K562 (cell line): ENCODE data around the gene KIF17. TPM values are rescaled to one million over a fixed set of nuclear protein-coding genes. Genes with fewer than 3 reads are reported as not detected.

ENCODE experiments used
- BMI1 ChIP-seq: fragments of 150-350 bp; IDR thresholded peaks from 2 replicates; pipeline ENCODE4 v1.6.1; 2014; ENCODE audit warnings: low read length
- MED1 ChIP-seq: sonication (generic); formaldehyde crosslinking; IDR thresholded peaks from 2 replicates; pipeline ENCODE4 v1.8.1; 2023; ENCODE audit warnings: missing genetic modification reagents, borderline replicate concordance
- MXI1 ChIP-seq: IDR thresholded peaks from 2 replicates; pipeline ENCODE4 v1.6.1; 2011; ENCODE audit warnings: low read depth, mild to moderate bottlenecking, improper control_type of control experiment, low read length
- PHF20 ChIP-seq: fragments of 450-650 bp; IDR thresholded peaks from 2 replicates; pipeline ENCODE4 v1.6.1; 2018; ENCODE audit not compliant: partially characterized antibody
- SAP30 ChIP-seq: fragments of 200-600 bp; sonication (generic); IDR thresholded peaks from 2 replicates; pipeline ENCODE4 v1.6.1; 2012; ENCODE audit warnings: borderline replicate concordance, low read depth, mild to moderate bottlenecking, moderate library complexity, low read length, control low read depth, inconsistent platforms; ENCODE audit not compliant: insufficient read depth, poor library complexity, severe bottlenecking
- SMAD2 ChIP-seq: fragments of 150-350 bp; IDR thresholded peaks from 2 replicates; pipeline ENCODE4 v1.6.1; 2014; ENCODE audit warnings: low read depth, mild to moderate bottlenecking, low read length
- SNIP1 ChIP-seq: fragments of 450-650 bp; IDR thresholded peaks from 2 replicates; pipeline ENCODE4 v1.7.1; 2017; ENCODE audit warnings: low read depth, mild to moderate bottlenecking
- TEAD1 ChIP-seq, 2 experiments: fragments of 450-650 bp in 1 of 2; sonication (generic) in 1 of 2; formaldehyde crosslinking; IDR thresholded peaks; 2 replicates each; pipeline versions ENCODE4 v1.4.0 to v1.8.0; 2020 to 2022; ENCODE audit warnings: mild to moderate bottlenecking in 2 of 2, missing genetic modification reagents in 1 of 2
- ZNF134 ChIP-seq: fragments of 250-450 bp; sonication (Bioruptor Pico); conservative IDR thresholded peaks from 2 replicates; pipeline ENCODE4 v1.4.0; 2020
- polyA plus RNA-seq, 8 experiments: library from polyadenylated mRNA; depleted of rRNA in 4 of 8; stranded (reverse) in 5 of 8; unstranded in 3 of 8; fragments of >200 nt; fragmentation: Nextera tagmentation in 2 of 8; fragmentation: Illumina TruSeq in 1 of 8; extraction: Ambion mirVana in 2 of 8; extraction: Trizol in 1 of 8; gene quantifications; 2 replicates each; pipeline versions ENCODE4 v1.2.1 to v1.2.3, GENCODE V29; 2011 to 2014; ENCODE audit warnings: inconsistent platforms in 1 of 8, missing spikeins in 1 of 8
- total RNA-seq, 7 experiments: library from RNA; depleted of rRNA in 6 of 7; stranded (reverse); fragments of >200 nt in 6 of 7; fragmentation: Illumina TruSeq in 2 of 7; extraction: Trizol in 2 of 7; gene quantifications; 2 replicates each; pipeline versions ENCODE4 v1.2.1 to v1.2.3, GENCODE V29; 2011 to 2021; ENCODE audit warnings: low replicate concordance in 1 of 7
- TF ChIP-seq, protein P1 (sequence below): fragments of 250-450 bp; sonication (Bioruptor Pico); IDR thresholded peaks from 2 replicates; pipeline ENCODE4 v1.8.0; 2021; ENCODE audit warnings: moderate library complexity, mild to moderate bottlenecking, inconsistent platforms
- TF ChIP-seq, protein P2 (sequence below): sonication (generic); formaldehyde crosslinking; IDR thresholded peaks from 2 replicates; pipeline ENCODE4 v1.9.0; 2022; ENCODE audit warnings: mild to moderate bottlenecking, missing genetic modification reagents
- TF ChIP-seq, protein P3 (sequence below), 2 experiments: fragments of 450-650 bp; IDR thresholded peaks; 2 replicates each; pipeline ENCODE4 v1.6.1; 2018; ENCODE audit warnings: mild to moderate bottlenecking in 2 of 2, low read depth in 1 of 2; ENCODE audit not compliant: partially characterized antibody in 2 of 2
- TF ChIP-seq, protein P4 (sequence below): IDR thresholded peaks from 3 replicates; pipeline ENCODE4 v1.6.1; 2011; ENCODE audit warnings: borderline replicate concordance, mild to moderate bottlenecking, moderate library complexity; ENCODE audit not compliant: insufficient read length; ENCODE audit errors: extremely low read depth

Gene KIF17
- total and polyA plus RNA-seq, 9 of the 15 experiments (the other 6 are each of a cell fraction or from before 2014, with no cell fraction given): 0.04 to 0.47 (median 0.18) TPM; not detected in 5

DNA sequence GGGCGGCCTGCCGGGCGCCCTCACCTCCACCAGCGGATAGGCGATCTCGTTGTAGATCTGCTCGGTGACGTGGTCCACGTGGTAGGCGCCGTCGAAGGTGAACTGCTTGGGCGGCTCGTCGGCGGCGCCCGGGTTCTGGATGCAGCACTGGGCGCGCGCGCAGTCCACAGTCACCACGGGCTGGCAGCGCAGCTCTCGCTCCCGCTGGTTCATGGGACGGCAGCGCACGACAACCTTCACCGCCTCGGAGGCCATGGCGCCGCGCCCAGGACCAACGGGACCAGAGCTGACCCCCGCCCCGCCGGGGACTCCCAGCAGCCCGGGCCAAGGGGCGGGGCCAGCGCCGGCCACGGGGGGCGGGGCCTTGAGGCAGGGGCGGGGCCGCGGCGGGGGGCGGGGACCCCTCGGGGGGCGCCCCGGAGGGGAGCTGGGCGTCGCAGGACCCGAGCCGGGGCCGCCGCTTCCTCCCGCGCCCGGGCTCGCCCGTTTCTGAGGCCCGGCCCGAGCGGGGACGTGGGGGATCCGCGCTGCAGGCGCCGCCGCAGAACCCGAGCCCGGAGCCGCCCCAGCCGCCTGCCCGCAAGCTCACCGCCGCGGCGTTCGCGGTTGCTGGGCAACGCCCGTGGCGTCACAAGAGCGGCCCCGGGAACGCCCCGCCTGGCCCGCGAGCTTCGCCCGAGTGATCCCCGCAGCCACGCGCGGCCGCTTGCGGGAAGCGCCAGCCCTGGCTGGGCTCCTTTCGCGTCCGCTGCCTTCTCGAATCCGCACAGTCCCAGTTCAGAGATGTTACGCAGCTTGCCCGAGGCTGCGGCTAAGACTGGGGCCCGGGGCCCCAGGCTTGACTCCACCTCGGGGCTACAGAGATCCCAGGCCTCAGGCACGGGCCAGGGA lies at the start of gene KIF17 (continued):
- TF ChIP-seq, protein P1, sequence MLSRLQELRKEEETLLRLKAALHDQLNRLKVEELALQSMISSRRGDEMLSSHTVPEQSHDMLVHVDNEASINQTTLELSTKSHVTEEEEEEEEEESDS (CRISPR knock-in tag): no peak
- TF ChIP-seq MED1 (no peak), BMI1 (no peak), SAP30 (peak; percentile 87), MXI1 (peak; percentile 32; the same call in 1 of the 2 replicates), TEAD1 (CRISPR knock-in tag; IDR thresholded peaks at IDR 0.05) (0 out of 4 replicates have a peak, but pooled peaks of 1 of the 2 experiments have one; percentile 19), SNIP1 (no peak), PHF20 (no peak), ZNF134 (CRISPR knock-in tag) (no peak), SMAD2 (no peak)
- TF ChIP-seq, protein P2, sequence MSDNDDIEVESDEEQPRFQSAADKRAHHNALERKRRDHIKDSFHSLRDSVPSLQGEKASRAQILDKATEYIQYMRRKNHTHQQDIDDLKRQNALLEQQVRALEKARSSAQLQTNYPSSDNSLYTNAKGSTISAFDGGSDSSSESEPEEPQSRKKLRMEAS (CRISPR knock-in tag): peak; percentile 26
- TF ChIP-seq, protein P3, sequence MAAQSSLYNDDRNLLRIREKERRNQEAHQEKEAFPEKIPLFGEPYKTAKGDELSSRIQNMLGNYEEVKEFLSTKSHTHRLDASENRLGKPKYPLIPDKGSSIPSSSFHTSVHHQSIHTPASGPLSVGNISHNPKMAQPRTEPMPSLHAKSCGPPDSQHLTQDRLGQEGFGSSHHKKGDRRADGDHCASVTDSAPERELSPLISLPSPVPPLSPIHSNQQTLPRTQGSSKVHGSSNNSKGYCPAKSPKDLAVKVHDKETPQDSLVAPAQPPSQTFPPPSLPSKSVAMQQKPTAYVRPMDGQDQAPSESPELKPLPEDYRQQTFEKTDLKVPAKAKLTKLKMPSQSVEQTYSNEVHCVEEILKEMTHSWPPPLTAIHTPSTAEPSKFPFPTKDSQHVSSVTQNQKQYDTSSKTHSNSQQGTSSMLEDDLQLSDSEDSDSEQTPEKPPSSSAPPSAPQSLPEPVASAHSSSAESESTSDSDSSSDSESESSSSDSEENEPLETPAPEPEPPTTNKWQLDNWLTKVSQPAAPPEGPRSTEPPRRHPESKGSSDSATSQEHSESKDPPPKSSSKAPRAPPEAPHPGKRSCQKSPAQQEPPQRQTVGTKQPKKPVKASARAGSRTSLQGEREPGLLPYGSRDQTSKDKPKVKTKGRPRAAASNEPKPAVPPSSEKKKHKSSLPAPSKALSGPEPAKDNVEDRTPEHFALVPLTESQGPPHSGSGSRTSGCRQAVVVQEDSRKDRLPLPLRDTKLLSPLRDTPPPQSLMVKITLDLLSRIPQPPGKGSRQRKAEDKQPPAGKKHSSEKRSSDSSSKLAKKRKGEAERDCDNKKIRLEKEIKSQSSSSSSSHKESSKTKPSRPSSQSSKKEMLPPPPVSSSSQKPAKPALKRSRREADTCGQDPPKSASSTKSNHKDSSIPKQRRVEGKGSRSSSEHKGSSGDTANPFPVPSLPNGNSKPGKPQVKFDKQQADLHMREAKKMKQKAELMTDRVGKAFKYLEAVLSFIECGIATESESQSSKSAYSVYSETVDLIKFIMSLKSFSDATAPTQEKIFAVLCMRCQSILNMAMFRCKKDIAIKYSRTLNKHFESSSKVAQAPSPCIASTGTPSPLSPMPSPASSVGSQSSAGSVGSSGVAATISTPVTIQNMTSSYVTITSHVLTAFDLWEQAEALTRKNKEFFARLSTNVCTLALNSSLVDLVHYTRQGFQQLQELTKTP (IDR thresholded peaks at IDR 0.05; ENCODE audit: low read depth in 1 of 2, partially characterized antibody in 2 of 2): no peak
- TF ChIP-seq, protein P4, sequence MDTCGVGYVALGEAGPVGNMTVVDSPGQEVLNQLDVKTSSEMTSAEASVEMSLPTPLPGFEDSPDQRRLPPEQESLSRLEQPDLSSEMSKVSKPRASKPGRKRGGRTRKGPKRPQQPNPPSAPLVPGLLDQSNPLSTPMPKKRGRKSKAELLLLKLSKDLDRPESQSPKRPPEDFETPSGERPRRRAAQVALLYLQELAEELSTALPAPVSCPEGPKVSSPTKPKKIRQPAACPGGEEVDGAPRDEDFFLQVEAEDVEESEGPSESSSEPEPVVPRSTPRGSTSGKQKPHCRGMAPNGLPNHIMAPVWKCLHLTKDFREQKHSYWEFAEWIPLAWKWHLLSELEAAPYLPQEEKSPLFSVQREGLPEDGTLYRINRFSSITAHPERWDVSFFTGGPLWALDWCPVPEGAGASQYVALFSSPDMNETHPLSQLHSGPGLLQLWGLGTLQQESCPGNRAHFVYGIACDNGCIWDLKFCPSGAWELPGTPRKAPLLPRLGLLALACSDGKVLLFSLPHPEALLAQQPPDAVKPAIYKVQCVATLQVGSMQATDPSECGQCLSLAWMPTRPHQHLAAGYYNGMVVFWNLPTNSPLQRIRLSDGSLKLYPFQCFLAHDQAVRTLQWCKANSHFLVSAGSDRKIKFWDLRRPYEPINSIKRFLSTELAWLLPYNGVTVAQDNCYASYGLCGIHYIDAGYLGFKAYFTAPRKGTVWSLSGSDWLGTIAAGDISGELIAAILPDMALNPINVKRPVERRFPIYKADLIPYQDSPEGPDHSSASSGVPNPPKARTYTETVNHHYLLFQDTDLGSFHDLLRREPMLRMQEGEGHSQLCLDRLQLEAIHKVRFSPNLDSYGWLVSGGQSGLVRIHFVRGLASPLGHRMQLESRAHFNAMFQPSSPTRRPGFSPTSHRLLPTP: no peak
